PC-9 (cell line): ENCODE data around the gene GPR153.

Experiments used
- EZH2 ChIP-seq: fragments of 200-600 bp; sonication (generic); IDR thresholded peaks from 2 replicates; pipeline ENCODE4 v1.8.0; 2017; ENCODE audit warnings: antibody characterized with exemption, low read depth
- TF ChIP-seq, protein P1 (sequence below): fragments of 200-600 bp; sonication (generic); conservative IDR thresholded peaks from 2 replicates; pipeline ENCODE4 v1.6.1; 2017; ENCODE audit warnings: mixed run types, antibody characterized with exemption, mild to moderate bottlenecking, moderate library complexity

- TF ChIP-seq, protein P1, sequence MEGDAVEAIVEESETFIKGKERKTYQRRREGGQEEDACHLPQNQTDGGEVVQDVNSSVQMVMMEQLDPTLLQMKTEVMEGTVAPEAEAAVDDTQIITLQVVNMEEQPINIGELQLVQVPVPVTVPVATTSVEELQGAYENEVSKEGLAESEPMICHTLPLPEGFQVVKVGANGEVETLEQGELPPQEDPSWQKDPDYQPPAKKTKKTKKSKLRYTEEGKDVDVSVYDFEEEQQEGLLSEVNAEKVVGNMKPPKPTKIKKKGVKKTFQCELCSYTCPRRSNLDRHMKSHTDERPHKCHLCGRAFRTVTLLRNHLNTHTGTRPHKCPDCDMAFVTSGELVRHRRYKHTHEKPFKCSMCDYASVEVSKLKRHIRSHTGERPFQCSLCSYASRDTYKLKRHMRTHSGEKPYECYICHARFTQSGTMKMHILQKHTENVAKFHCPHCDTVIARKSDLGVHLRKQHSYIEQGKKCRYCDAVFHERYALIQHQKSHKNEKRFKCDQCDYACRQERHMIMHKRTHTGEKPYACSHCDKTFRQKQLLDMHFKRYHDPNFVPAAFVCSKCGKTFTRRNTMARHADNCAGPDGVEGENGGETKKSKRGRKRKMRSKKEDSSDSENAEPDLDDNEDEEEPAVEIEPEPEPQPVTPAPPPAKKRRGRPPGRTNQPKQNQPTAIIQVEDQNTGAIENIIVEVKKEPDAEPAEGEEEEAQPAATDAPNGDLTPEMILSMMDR: no peak
- no peak for TF ChIP-seq EZH2
Measured at GRCh38 chr1:6249739-6250689, 10.9 kb downstream of the GPR153 start.
